ENCODE data around the gene FASTKD2.

Gene FASTKD2

DNA sequence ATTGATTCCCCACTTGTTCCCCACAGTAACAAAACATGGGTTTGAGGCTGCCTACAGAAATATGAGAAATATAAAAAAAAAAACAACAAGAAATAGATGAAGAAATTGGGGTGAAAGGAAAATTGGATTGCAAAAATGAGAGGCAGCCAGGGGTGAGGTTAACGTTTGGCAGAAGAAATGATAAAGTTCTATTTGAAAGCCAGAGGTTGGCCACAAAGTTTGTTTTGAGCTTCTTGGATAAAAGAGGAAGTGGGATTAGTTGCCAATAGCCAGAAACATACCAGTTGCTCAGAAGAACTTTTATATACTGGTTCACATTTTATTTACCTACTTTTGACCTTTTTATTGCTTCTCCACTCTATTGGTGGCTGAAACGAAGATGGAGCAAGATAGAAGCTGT is 67.5 kb downstream of the FASTKD2 start:
- in situ Hi-C loops (cut with MboI; ENCODE audit: low sequenced_read_pairs, unreplicated experiment), result no loop called here
- DNase-seq (ENCODE audit: low spot score), result no peak
- TF ChIP-seq, protein P1, sequence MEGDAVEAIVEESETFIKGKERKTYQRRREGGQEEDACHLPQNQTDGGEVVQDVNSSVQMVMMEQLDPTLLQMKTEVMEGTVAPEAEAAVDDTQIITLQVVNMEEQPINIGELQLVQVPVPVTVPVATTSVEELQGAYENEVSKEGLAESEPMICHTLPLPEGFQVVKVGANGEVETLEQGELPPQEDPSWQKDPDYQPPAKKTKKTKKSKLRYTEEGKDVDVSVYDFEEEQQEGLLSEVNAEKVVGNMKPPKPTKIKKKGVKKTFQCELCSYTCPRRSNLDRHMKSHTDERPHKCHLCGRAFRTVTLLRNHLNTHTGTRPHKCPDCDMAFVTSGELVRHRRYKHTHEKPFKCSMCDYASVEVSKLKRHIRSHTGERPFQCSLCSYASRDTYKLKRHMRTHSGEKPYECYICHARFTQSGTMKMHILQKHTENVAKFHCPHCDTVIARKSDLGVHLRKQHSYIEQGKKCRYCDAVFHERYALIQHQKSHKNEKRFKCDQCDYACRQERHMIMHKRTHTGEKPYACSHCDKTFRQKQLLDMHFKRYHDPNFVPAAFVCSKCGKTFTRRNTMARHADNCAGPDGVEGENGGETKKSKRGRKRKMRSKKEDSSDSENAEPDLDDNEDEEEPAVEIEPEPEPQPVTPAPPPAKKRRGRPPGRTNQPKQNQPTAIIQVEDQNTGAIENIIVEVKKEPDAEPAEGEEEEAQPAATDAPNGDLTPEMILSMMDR (IDR thresholded peaks at IDR 0.05; ENCODE audit: borderline replicate concordance, control extremely low read depth, extremely low read depth, insufficient read depth, missing control alignments), result no peak

DNA sequence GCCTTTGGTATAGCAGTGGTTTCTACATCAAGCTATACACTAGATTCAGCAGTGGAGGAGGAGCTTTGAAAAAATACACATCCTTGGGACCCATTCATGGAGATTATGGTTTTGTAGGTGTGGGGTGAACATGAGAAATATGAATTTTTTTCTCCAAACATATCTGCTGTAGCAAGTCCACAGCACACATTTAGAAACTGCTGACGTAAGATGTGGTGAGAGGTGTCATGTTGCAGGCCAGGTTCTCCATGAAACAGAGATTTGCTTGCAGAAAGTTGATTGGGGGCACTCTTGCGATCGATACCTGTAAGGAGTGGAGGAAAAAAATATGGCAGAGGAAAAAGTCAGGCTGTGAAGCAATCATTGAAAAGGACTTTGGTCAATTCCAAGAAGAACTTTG is 67.9 kb downstream of the FASTKD2 start:
- in situ Hi-C loops (cut with MboI; ENCODE audit: low sequenced_read_pairs, unreplicated experiment), result no loop called here
- DNase-seq (ENCODE audit: low spot score), result no peak
- TF ChIP-seq, protein P1 (IDR thresholded peaks at IDR 0.05; ENCODE audit: borderline replicate concordance, control extremely low read depth, extremely low read depth, insufficient read depth, missing control alignments), result no peak

- TF ChIP-seq, protein P1 (IDR thresholded peaks at IDR 0.05; ENCODE audit: borderline replicate concordance, control extremely low read depth, extremely low read depth, insufficient read depth, missing control alignments), result no peak
- in situ Hi-C loops (cut with MboI; ENCODE audit: low sequenced_read_pairs, unreplicated experiment), result no loop called here
- no peak for DNase-seq (ENCODE audit: low spot score)
Measured at GRCh38 chr2:206836722-206837121, 71.3 kb downstream of the FASTKD2 start.

DNA sequence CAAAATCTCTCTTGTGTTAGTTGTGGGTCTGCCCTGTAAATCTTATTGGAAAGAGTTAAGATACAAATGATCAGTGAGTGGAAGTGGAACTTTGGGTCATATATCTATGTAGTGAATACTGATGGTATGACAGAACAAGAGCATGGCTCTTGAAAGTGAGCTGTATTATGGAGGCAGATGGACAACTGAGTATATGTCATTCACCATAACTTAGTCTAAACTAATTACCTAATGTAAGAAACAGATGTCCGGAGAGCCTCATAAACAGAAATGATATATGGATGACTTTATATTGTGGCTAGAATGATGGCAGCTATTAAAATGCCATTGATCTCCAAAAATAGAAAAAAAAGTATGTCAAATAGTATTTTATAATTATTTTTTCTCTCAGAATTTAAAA is 72.4 kb downstream of the FASTKD2 start:
- DNase-seq (ENCODE audit: low spot score), result no peak
- in situ Hi-C loops (cut with MboI; ENCODE audit: low sequenced_read_pairs, unreplicated experiment), result no loop called here
- TF ChIP-seq, protein P1 (IDR thresholded peaks at IDR 0.05; ENCODE audit: borderline replicate concordance, control extremely low read depth, extremely low read depth, insufficient read depth, missing control alignments), result no peak

- no peak for DNase-seq (ENCODE audit: low spot score)
- in situ Hi-C loops (cut with MboI; ENCODE audit: low sequenced_read_pairs, unreplicated experiment), result no loop called here
- TF ChIP-seq, protein P1 (IDR thresholded peaks at IDR 0.05; ENCODE audit: borderline replicate concordance, control extremely low read depth, extremely low read depth, insufficient read depth, missing control alignments), result no peak
Measured at GRCh38 chr2:206838690-206839089, 73.3 kb downstream of the FASTKD2 start.

DNA sequence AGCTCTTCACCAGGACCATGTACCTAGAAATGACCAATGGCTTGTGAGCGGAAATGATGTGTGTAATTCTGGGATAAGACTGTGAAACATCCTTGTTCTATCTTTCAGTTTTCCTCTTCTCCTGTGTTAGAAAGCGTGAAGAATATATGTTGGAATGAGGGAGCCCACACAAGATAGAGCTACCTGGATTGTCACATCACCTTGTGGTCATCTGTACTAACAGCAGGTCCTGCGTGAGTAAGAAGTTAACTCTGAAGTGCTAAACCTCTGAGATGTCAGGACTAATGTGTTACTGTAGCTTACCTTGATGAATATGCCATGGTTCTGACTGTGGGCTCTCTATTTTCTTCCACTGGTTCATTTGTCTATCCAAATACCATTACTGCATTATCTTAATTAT is 75.6 kb downstream of the FASTKD2 start:
- in situ Hi-C loops (cut with MboI; ENCODE audit: low sequenced_read_pairs, unreplicated experiment), result no loop called here

More for the DNA sequence above, 75.6 kb downstream of the FASTKD2 start:
- TF ChIP-seq, protein P1 (IDR thresholded peaks at IDR 0.05; ENCODE audit: borderline replicate concordance, control extremely low read depth, extremely low read depth, insufficient read depth, missing control alignments), result no peak
- DNase-seq (ENCODE audit: low spot score), result no peak
